Inferior parietal cortex (tissue), 1 donor: ENCODE data around the gene GRIP1.

Source experiments
- DNase-seq: peaks from one replicate; pipeline ENCODE4 v3.0.0-alpha.2; 2016; ENCODE audit errors: extremely low spot score

Gene GRIP1

GRCh38 chr12:66640691-66641460 lies 38.0 kb downstream of the GRIP1 start:
- no peak for DNase-seq

DNA sequence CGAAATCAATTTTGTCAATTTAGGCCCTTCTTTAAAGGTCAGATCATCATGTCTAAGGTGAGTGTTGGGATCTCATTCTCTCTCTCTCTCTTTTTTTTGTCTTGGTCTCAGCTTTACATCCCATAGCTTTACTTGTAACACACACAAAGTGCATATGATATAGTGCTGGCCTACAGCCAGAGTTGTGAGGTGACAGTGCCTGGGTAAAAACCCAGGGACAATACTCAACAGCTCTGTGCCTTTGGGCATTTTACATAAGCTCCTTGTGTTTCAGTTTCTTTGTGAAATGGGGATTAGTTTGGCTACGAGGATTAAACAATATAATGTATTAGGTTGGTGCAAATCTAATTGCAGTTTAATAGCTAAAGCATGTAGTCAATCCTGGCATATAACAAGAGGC lies 40.2 kb downstream of the GRIP1 start:
- DNase-seq: no peak

GRCh38 chr12:66637699-66638301 lies 41.1 kb downstream of the GRIP1 start:
- no peak for DNase-seq

DNA sequence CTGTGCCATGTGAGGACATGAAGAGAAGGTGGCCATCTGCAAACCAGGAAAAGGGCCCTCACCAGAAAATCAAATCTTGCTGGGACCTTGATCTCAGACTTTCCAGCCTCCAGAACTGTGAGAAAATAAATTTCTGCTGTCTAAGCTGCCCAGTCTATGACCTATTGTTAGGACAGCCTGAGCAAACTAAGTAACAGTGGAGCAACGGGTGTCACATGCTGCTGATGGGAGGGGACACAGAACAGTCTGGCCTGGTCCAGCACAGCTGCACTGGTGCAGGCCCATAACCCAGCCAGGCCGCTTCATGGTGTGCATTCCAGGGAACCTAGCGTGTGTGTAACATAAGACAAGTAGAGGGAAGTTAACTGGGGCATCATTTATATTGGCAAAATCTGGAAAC lies 42.1 kb downstream of the GRIP1 start:
- peak; percentile 69 for DNase-seq

DNA sequence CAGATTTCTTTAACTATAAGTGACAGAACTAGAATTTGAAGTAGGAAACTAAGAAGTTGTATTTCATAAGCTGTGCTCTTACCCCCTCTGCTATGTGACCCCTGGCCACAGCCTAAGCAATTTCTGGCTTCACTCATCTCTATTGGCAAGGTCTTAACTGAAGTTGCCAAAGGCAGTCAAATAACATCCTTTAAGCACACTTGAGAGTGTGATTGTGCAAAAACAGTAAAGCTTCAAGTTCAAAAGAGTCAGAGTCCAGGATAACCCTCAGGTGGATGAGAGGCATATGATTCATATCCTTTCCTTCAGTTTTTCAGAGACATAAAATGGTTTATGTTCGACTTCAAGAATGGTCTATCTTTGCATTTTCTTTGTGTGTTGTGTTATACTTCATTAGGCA lies 45.2 kb downstream of the GRIP1 start:
- no peak for DNase-seq

DNA sequence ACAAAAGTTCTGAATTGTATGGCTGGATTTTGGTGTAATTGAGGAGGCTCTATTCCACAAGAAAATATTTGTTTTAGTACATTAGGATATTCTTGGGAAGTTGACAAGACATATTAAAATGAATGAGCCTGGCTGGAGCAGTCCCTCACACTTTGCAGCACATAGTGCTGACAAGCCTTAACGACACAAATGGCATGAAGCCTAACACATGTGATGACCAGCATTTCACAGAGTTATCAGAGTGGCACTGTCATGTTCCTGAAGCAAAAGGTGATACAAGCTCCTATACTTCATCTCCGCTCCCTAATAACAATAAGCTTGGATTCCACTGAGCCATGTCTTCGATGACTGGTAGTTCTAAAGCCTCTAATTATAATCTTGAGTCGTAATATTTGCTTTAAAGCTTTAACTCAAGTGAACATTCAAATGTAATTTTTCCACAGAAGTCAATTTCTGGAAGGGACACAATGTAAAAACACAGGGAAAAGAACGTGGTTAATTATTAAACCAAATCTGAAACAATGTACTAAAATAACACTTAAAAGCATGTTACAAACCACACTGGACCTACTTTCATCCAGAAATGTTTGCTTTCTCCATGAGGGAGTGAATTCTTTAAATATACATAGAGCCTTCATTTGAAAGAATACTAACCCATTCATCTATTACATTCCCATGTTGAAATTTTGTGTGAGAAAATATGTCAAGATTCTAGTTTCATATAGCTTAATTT lies 49.6 kb downstream of the GRIP1 start:
- DNase-seq: no peak

DNA sequence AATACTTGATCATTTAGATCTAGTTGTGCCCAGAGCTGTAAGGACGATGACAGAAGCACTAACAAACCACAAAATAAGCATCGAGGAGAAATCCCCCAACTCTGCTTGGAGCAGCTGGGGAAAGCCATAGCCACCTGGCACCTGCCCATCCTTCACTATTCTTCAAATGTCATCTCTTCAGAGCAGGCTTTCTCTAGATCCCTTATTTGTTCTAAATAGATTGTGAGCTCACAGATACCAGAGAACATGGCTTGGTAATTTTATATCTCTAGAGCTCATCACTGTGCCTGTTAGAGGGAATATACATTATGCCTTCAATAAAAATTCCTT lies 50.9 kb downstream of the GRIP1 start:
- DNase-seq: no peak

DNA sequence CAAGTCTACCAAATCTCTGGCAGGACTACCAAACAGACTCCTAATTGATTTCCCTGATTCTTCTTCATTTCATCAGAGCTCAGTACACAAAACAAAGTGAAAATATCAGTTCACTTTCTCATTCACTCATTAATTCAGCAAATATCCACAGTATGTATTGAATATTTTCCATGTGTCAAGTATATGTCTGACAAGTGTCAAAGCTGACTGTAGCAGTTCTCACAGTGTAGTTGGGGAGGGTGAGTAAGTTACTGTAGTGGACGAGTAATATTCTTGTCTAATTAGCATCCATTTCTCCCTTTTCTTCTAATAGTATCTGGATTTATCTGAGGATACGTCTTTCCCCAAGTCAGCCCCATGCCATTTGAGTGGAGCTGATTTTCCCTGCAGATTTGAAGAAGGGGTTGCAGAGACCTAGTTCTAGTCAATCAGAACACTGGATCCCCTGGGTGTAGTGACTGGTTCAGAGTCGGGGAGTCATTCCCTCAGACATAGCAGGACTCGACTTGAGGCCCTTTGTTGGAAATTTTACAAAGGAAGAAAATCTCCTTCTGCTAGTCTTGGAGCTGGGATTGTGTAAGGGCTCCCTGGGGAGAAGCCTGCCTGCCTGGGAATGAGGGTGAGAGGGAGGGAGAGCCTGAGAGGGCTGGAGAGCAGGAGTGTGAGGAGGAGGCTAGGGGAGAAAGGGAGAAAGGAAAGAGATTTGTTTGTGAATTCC lies 51.4 kb downstream of the GRIP1 start:
- no peak for DNase-seq

GRCh38 chr12:66624806-66625205 lies 54.1 kb downstream of the GRIP1 start:
- DNase-seq: no peak

DNA sequence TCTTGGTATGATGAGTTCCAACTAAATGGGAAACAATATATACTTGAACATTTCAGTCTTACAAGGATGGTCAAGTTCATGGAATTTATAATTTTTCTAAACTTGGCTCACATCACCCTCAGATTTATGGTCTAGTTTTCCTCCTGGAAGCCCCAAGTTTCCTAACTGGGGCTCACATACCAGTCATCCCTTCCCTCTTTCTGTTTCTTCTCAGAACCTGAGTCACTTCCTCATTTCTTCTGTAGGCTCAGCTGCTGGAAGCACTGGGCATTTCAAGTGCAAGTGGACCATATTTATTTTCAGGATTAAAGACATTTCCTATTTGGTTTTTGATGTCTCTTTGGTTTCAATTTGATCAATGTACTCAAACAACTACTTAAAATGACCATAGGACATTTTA lies 55.4 kb downstream of the GRIP1 start:
- no peak for DNase-seq

- DNase-seq: no peak
Observed at GRCh38 chr12:66620688-66621087, 58.2 kb downstream of the GRIP1 start.

DNA sequence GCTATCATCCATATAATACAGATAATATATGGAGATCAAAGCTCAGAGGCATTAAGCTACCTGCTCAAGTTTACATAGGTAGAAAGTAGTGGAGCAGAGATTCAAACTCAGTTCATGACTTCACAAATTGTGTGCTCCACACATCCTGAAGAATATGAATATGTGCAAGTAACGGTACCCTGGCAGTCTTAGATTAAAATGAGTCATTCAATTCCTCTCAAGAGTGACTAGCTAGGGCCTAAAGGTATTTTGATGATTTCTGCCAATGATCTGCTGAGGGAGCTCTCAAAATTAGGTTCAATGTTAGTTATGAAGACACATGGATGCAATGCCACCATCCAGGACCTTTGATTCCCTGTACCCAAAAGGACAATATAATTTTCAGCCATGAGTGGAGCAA lies 58.9 kb downstream of the GRIP1 start:
- no peak for DNase-seq

- DNase-seq: no peak
Observed at GRCh38 chr12:66617991-66618390, 60.9 kb downstream of the GRIP1 start.

- no peak for DNase-seq
Observed at GRCh38 chr12:66612090-66612775, 66.6 kb downstream of the GRIP1 start.

- DNase-seq: no peak
Observed at GRCh38 chr12:66607147-66607546, 71.7 kb downstream of the GRIP1 start.

- no peak for DNase-seq
Observed at GRCh38 chr12:66605293-66605692, 73.6 kb downstream of the GRIP1 start.

DNA sequence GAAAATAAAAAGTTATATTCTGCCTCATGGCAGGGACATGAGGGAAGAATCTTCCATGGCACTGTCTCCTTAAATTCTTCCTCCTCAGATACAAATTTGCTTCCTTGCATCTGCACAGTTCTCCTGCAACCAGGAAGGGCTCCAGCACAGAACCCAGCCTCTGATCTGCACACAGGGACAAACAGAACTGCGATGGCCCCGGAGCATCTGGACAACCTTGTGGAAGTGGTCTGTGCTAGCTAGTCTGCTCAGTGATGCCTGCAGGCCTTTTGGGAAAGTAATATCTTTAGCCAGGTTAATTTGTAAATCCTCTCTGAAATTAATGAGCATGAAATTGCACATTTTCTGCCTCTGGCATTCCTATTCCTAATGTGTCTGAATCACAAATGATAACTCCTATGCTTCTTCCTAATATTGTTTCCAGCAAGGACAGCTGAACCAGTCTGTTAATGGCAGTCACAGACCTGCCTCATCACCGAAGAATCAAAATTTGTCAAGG lies 74.8 kb downstream of the GRIP1 start:
- DNase-seq: no peak

GRCh38 chr12:66603461-66603860 lies 75.4 kb downstream of the GRIP1 start:
- no peak for DNase-seq

GRCh38 chr12:66602483-66603143 lies 76.3 kb downstream of the GRIP1 start:
- no peak for DNase-seq

GRCh38 chr12:66600903-66601302 lies 78.0 kb downstream of the GRIP1 start:
- DNase-seq: no peak

DNA sequence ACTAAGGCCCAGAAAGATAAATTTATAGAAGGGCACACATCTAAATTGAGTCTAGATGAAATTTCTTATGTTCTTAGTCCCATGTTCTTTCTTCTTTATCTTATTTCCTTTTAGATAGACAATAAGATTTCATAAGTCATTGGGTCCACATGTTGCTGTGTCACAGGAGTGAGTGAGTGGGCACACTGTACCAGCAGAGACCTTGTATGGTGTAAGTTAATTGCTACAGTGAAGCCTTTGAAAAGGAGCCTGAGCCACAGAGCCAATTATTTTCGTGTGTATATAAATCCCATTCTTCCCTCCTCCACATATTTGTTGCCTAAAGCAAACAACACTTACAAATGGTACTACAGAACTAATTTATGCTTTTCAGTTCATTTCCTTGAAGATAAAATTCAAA lies 79.1 kb downstream of the GRIP1 start:
- no peak for DNase-seq
